Lung (tissue), 12 donors: ENCODE data around the gene BCL2L12. TPM values are rescaled to one million over a fixed set of nuclear protein-coding genes. Genes with fewer than 3 reads are reported as not detected.

Source experiments
- ATAC-seq: fragments of 200-7000 bp; cut with Tn5 transposase; one replicate; pipeline ENCODE4 v1.9.1; 2020; ENCODE audit warnings: moderate number of reproducible peaks; ENCODE audit not compliant: insufficient read depth, low FRiP score
- DNase-seq, 3 donors: peaks; one replicate each; pipeline ENCODE4 v3.0.0-alpha.2; 2013 to 2017
- H3K27ac ChIP-seq, 2 donors: one replicate each; pipeline ENCODE4 v1.5.1; 2013; ENCODE audit warnings: mild to moderate bottlenecking in 2 of 2, moderate library complexity in 2 of 2, control low read depth in 1 of 2, inconsistent platforms in 1 of 2, low read depth in 1 of 2, low read length in 1 of 2
- H3K27me3 ChIP-seq, 3 donors: one replicate each; pipeline ENCODE4 v1.5.1; 2013; ENCODE audit warnings: low read length in 2 of 3; ENCODE audit not compliant: control insufficient read depth in 3 of 3, insufficient read depth in 3 of 3
- H3K36me3 ChIP-seq, 4 donors: one replicate each; pipeline ENCODE4 v1.5.1; 2013; ENCODE audit warnings: low read length in 4 of 4, mild to moderate bottlenecking in 1 of 4, moderate library complexity in 1 of 4; ENCODE audit not compliant: control insufficient read depth in 4 of 4, insufficient read depth in 4 of 4
- H3K4me1 ChIP-seq, 5 donors: one replicate each; pipeline ENCODE4 v1.5.1; 2013; ENCODE audit warnings: low read length in 5 of 5, mild to moderate bottlenecking in 2 of 5, moderate library complexity in 1 of 5; ENCODE audit not compliant: control insufficient read depth in 5 of 5, insufficient read depth in 5 of 5
- H3K4me3 ChIP-seq: one replicate; pipeline ENCODE4 v1.5.1; 2013; ENCODE audit warnings: mild to moderate bottlenecking, control low read depth, moderate library complexity
- H3K9ac ChIP-seq, 2 donors: one replicate each; pipeline ENCODE4 v1.5.1; 2013; ENCODE audit warnings: low read length in 2 of 2, control low read depth in 1 of 2; ENCODE audit not compliant: insufficient read depth in 1 of 2
- H3K9me3 ChIP-seq, 4 donors: one replicate each; pipeline ENCODE4 v1.5.1; 2013; ENCODE audit warnings: low read length in 3 of 4, mild to moderate bottlenecking in 1 of 4, moderate library complexity in 1 of 4; ENCODE audit not compliant: control insufficient read depth in 4 of 4, insufficient read depth in 3 of 4
- WGBS, 2 donors: extraction: QIAGEN DNeasy Blood & Tissue Kit; methylation state at CpG; one replicate each; pipeline ENCODE4 v1.1.7; 2013; 5-methylcytosine and 5-hydroxymethylcytosine counted together
- polyA plus RNA-seq, 2 donors: library from polyadenylated mRNA; stranded (reverse); fragments of 200-250 nt; gene quantifications; one replicate each; pipeline ENCODE4 v1.2.1, GENCODE V29; 2013
- total RNA-seq, 2 donors: library from RNA; depleted of rRNA in 1 of 2; stranded (reverse); fragments of >200 nt in 1 of 2; gene quantifications; one replicate each; pipeline ENCODE4 v1.2.1, GENCODE V29; 2014 to 2021
- TF ChIP-seq, protein P1 (sequence below): IDR thresholded peaks from 2 replicates; pipeline ENCODE4 v1.5.1; 2012; ENCODE audit warnings: mild to moderate bottlenecking; ENCODE audit errors: control extremely low read depth, extremely low read depth
- donor health status: control.
- donor health status: control.
- donor health status: Bipolar disorder and iron deficiency.
- donor health status: healthy.
- donor health status: DM: yes; HTN: yes; CAD: no.

BCL2L12 gene
- total and polyA plus RNA-seq, 4 donors = 3.5 to 26.1 (median 20.9) TPM

DNA sequence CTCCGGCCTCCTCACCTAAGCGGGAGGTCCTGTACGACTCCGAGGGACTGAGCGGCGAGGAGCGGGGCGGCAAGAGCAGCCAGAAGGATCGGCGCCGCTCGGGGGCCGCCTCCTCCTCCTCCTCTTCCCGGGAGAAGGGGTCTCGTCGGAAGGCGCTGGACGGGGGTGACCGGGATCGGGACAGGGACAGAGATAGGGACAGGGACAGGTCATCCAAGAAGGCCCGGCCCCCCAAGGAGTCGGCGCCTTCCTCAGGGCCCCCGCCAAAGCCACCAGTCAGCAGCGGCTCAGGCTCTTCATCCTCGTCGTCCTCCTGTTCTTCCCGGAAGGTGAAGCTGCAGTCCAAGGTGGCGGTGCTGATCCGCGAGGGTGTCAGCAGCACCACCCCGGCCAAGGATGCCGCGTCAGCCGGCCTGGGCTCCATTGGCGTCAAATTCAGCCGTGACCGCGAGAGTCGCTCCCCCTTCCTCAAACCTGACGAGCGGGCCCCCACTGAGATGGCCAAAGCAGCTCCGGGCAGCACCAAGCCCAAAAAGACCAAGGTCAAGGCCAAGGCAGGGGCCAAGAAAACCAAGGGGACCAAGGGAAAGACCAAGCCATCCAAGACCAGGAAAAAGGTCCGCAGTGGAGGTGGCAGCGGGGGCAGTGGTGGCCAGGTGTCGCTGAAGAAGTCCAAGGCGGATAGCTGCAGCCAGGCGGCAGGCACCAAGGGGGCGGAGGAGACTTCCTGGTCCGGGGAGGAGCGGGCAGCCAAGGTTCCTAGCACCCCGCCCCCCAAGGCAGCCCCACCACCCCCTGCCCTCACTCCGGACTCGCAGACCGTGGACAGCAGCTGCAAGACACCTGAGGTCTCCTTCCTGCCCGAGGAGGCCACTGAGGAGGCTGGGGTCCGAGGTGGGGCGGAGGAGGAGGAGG, 12.9 kb upstream of the BCL2L12 start:
- WGBS, 2 donors = 94 to 95% methylated on average over 41 to 58 of the region's 58 CpGs
- TF ChIP-seq, protein P1, sequence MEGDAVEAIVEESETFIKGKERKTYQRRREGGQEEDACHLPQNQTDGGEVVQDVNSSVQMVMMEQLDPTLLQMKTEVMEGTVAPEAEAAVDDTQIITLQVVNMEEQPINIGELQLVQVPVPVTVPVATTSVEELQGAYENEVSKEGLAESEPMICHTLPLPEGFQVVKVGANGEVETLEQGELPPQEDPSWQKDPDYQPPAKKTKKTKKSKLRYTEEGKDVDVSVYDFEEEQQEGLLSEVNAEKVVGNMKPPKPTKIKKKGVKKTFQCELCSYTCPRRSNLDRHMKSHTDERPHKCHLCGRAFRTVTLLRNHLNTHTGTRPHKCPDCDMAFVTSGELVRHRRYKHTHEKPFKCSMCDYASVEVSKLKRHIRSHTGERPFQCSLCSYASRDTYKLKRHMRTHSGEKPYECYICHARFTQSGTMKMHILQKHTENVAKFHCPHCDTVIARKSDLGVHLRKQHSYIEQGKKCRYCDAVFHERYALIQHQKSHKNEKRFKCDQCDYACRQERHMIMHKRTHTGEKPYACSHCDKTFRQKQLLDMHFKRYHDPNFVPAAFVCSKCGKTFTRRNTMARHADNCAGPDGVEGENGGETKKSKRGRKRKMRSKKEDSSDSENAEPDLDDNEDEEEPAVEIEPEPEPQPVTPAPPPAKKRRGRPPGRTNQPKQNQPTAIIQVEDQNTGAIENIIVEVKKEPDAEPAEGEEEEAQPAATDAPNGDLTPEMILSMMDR = no peak
- H3K36me3 ChIP-seq = peaks cover 11 to 80% (median 27%) of the 10 kb centered on the region in 4 donors
- H3K9ac ChIP-seq = no peak overlapping the region
- no peaks in the 10 kb centered on the region for H3K9me3 ChIP-seq
- no peak overlapping the region for H3K27ac ChIP-seq
- H3K27me3 ChIP-seq = no peaks in the 10 kb centered on the region
- H3K4me3 ChIP-seq = no peak overlapping the region
- no peak for ATAC-seq
- H3K4me1 ChIP-seq = no peaks in the 10 kb centered on the region
- no peak for DNase-seq

DNA sequence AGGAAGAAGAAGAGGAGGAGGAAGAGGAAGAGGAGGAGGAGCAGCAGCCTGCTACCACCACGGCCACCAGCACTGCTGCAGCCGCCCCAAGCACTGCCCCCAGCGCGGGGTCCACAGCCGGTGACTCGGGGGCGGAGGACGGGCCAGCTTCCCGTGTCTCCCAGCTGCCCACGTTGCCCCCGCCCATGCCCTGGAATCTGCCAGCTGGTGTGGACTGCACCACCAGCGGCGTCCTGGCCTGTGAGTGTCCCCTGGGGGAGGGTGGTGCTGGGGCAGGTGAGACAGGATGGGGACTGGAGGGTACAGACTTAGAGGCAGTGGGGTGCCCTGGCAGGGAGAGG, 12.3 kb upstream of the BCL2L12 start:
- WGBS, 2 donors = 90 to 93% methylated on average over 13 of the region's 13 CpGs
- H3K27ac ChIP-seq = no peak overlapping the region
- peaks cover 13 to 85% (median 29%) of the 10 kb centered on the region in 4 donors for H3K36me3 ChIP-seq
- DNase-seq (no peak), ATAC-seq (no peak)
- H3K27me3 ChIP-seq = no peaks in the 10 kb centered on the region
- no peak overlapping the region for H3K4me3 ChIP-seq
- H3K9ac ChIP-seq = no peak overlapping the region
- H3K4me1 ChIP-seq = no peaks in the 10 kb centered on the region
- no peaks in the 10 kb centered on the region for H3K9me3 ChIP-seq
- TF ChIP-seq, protein P1 = no peak

DNA sequence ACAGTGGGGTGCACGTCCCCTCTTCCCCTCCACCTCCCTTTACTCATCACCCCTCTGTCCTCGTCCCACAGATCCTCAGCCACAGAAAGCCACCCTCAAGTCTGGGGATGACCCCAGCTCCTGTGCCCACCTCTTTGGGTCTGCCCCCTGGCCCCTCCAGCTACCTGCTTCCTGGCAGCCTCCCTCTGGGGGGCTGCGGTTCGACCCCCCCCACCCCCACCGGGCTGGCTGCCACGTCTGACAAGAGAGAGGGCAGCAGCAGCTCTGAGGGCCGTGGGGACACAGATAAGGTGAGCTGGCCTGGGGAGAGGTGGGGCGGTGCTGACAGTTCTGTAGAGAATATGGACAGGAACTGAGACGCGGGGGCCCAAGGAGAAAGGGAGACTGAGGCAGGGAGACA, 11.2 kb upstream of the BCL2L12 start:
- H3K27me3 ChIP-seq = no peaks in the 10 kb centered on the region
- DNase-seq = no peak
- ATAC-seq = no peak
- no peaks in the 10 kb centered on the region for H3K9me3 ChIP-seq
- H3K4me3 ChIP-seq = no peak overlapping the region
- no peaks in the 10 kb centered on the region for H3K4me1 ChIP-seq
- H3K36me3 ChIP-seq = peaks cover 21 to 92% (median 37%) of the 10 kb centered on the region in 4 donors
- H3K27ac ChIP-seq = no peak overlapping the region
- no peak overlapping the region for H3K9ac ChIP-seq
- 87 to 90% methylated on average over 10 of the region's 10 CpGs for WGBS, 2 donors
- TF ChIP-seq, protein P1 = no peak
